Calu3 (cell line): ENCODE results near the gene EYS. TPM values are rescaled to one million over a fixed set of nuclear protein-coding genes. Genes with fewer than 3 reads are reported as not detected.

Experiments
- BruUV-seq: library from RNA; stranded (reverse); fragments of 400-500 nt; replicated peaks from 2 replicates; lab custom pipeline; 2021; lab: Mats Ljungman, UMichigan
- CTCF ChIA-PET: fragments of 300-600 bp; sonication (Branson Sonifier 250); formaldehyde crosslinking; loops from one replicate; lab custom pipeline; 2022; ENCODE audit warnings: antibody characterized with exemption; lab: Charles Lee
- DNase-seq: peaks from one replicate; pipeline ENCODE4 v3.0.0; 2022
- H3K27ac Mint-ChIP-seq: one replicate; pipeline ENCODE4 v1.8.0; 2022; ENCODE audit warnings: mixed read lengths; ENCODE audit not compliant: unreplicated experiment
- H3K27me3 Mint-ChIP-seq: one replicate; pipeline ENCODE4 v1.8.0; 2022; ENCODE audit warnings: mixed read lengths; ENCODE audit not compliant: unreplicated experiment
- H3K36me3 Mint-ChIP-seq: one replicate; pipeline ENCODE4 v1.8.0; 2022; ENCODE audit warnings: mild to moderate bottlenecking, moderate library complexity, mixed read lengths; ENCODE audit not compliant: insufficient read depth, unreplicated experiment
- H3K4me1 Mint-ChIP-seq: one replicate; pipeline ENCODE4 v1.8.0; 2022; ENCODE audit warnings: mild to moderate bottlenecking, low read depth, mixed read lengths; ENCODE audit not compliant: unreplicated experiment
- H3K4me3 Mint-ChIP-seq: one replicate; pipeline ENCODE4 v1.8.0; 2022; ENCODE audit warnings: mild to moderate bottlenecking, low read depth, moderate library complexity, mixed read lengths; ENCODE audit not compliant: unreplicated experiment
- H3K9me3 Mint-ChIP-seq: one replicate; pipeline ENCODE4 v1.8.0; 2022; ENCODE audit warnings: low read depth, mixed read lengths; ENCODE audit not compliant: unreplicated experiment
- intact Hi-C: fragments of 100-400 bp; cut with micrococcal nuclease; formaldehyde crosslinking; loops from one replicate; pipeline ENCODE4 v1.10.0; 2022; ENCODE audit not compliant: unreplicated experiment
- total RNA-seq: library from RNA; stranded (reverse); gene quantifications from 2 replicates; pipeline ENCODE4 v1.2.3, GENCODE V29; 2022
- TF ChIP-seq, protein P1 (sequence below): fragments of 200-600 bp; IDR thresholded peaks from one replicate; pipeline ENCODE4 v1.8.0; 2022; ENCODE audit warnings: antibody characterized with exemption; ENCODE audit not compliant: unreplicated experiment

EYS gene
- total RNA-seq, 1 experiment from 2014 or later, result not detected

GRCh38 chr6:64681416-64682160, 1025.4 kb downstream of the EYS start:
- Mint-ChIP-seq H3K9me3 (peaks cover 8% of the 10 kb centered on the region), H3K4me1 (no peaks in the 10 kb centered on the region), H3K36me3 (no peaks in the 10 kb centered on the region), H3K27ac (no peak overlapping the region), H3K27me3 (no peaks in the 10 kb centered on the region), H3K4me3 (no peak overlapping the region)
- intact Hi-C loops, result no loop called here
- no peak for DNase-seq
- CTCF ChIA-PET, result no interaction called here
- BruUV-seq, result no TSS peak
- TF ChIP-seq, protein P1, sequence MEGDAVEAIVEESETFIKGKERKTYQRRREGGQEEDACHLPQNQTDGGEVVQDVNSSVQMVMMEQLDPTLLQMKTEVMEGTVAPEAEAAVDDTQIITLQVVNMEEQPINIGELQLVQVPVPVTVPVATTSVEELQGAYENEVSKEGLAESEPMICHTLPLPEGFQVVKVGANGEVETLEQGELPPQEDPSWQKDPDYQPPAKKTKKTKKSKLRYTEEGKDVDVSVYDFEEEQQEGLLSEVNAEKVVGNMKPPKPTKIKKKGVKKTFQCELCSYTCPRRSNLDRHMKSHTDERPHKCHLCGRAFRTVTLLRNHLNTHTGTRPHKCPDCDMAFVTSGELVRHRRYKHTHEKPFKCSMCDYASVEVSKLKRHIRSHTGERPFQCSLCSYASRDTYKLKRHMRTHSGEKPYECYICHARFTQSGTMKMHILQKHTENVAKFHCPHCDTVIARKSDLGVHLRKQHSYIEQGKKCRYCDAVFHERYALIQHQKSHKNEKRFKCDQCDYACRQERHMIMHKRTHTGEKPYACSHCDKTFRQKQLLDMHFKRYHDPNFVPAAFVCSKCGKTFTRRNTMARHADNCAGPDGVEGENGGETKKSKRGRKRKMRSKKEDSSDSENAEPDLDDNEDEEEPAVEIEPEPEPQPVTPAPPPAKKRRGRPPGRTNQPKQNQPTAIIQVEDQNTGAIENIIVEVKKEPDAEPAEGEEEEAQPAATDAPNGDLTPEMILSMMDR, result no peak

DNA sequence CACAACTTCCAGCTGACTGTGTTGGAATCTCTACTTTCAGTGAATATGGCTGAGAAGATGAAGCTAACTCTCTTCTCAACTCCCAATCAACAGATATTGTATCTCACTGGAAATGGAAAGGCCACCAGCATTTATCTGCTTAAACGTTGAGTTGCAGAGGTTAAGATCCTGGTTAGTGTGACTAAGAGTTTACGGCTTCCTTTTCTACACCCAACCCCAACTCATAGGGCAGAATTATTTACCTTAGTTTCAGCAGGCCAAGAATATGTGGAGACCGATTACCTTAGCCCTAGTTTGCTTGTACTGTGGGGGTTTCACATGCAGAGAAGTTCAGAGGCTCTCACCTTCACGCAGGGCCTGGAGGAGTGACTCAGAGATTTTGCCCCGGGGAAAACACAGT, 1026.6 kb downstream of the EYS start:
- intact Hi-C loops, result no loop called here
- H3K4me3 Mint-ChIP-seq, result no peak overlapping the region
- CTCF ChIA-PET, result no interaction called here
- no peaks in the 10 kb centered on the region for H3K27me3 Mint-ChIP-seq
- H3K27ac Mint-ChIP-seq, result no peak overlapping the region
- TF ChIP-seq, protein P1, result no peak
- no peaks in the 10 kb centered on the region for H3K4me1 Mint-ChIP-seq
- no peak for DNase-seq
- no peaks in the 10 kb centered on the region for H3K36me3 Mint-ChIP-seq
- no TSS peak for BruUV-seq
- H3K9me3 Mint-ChIP-seq, result peaks cover 8% of the 10 kb centered on the region

DNA sequence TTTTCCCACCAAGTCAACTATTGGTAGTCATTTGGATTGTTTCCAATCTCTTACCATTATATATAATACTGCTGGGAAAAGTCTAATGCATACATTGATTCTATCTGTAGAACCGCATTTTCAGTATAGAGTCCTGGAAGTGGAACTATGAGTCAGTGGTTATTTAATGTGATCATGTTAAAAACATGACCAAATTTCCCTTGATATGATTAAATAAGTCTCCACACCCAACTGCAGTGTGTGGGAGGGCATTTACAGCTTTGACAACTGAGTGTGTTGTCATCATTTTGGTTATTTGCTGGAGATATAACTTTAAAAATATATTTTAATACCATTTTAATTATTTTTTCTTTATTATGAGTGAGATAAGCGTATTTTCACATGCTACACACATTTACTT, 1027.6 kb downstream of the EYS start:
- TF ChIP-seq, protein P1, result no peak
- no TSS peak for BruUV-seq
- H3K9me3 Mint-ChIP-seq, result peaks cover 8% of the 10 kb centered on the region
- H3K4me1 Mint-ChIP-seq, result no peaks in the 10 kb centered on the region
- no peaks in the 10 kb centered on the region for H3K27me3 Mint-ChIP-seq
- intact Hi-C loops, result no loop called here
- CTCF ChIA-PET, result no interaction called here
- H3K27ac Mint-ChIP-seq, result no peak overlapping the region
- no peaks in the 10 kb centered on the region for H3K36me3 Mint-ChIP-seq
- H3K4me3 Mint-ChIP-seq, result no peak overlapping the region
- DNase-seq, result no peak

DNA sequence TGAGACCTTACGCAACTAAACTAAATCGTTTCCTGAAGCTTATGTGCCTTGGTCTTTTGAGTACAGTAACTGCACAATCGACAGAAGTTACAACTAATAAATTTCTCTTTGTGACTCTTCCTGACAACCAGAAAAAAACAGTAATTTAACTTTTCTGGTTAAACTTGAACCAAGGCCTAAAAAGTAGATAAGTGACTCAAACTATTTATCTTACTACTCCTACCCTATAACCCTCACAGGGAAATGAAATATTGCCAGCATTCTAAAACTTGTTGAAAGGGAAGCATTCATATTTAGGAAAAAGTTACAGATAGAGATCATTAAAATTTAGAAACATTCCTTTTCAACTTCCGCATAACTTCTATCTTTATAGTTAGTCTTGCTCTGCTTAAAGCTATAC, 1034.4 kb downstream of the EYS start:
- Mint-ChIP-seq H3K36me3 (no peaks in the 10 kb centered on the region), H3K4me3 (no peak overlapping the region), H3K4me1 (no peaks in the 10 kb centered on the region), H3K9me3 (peaks cover 7% of the 10 kb centered on the region), H3K27me3 (no peaks in the 10 kb centered on the region), H3K27ac (no peak overlapping the region)
- intact Hi-C loops, result no loop called here
- no peak for DNase-seq
- BruUV-seq, result no TSS peak
- TF ChIP-seq, protein P1, result no peak
- CTCF ChIA-PET, result no interaction called here
